AG09309 (cell line): ENCODE measurements around the gene JUNB.
A peak's percentile ranks its signal among the peaks of the same experiment; 100 is the strongest.

Experiments used
- DNase-seq: peaks from one replicate; pipeline ENCODE4 v3.0.0-alpha.2; 2010; ENCODE audit warnings: low read depth
- H3K4me3 ChIP-seq: 2 replicates; pipeline ENCODE4 v1.5.1; 2011; ENCODE audit warnings: mild to moderate bottlenecking, low read depth, low read length, moderate library complexity; ENCODE audit not compliant: control insufficient read depth
- CTCF ChIP-seq: IDR thresholded peaks from 2 replicates; pipeline ENCODE4 v1.5.1; 2011; ENCODE audit warnings: mild to moderate bottlenecking, low read depth, low read length, inconsistent platforms; ENCODE audit not compliant: insufficient read depth, control insufficient read depth; ENCODE audit errors: missing control alignments

The JUNB gene

GRCh38 chr19:12782174-12782423 is 9.2 kb upstream of the JUNB start:
- DNase-seq: no peak
- TF ChIP-seq CTCF: no peak
- H3K4me3 ChIP-seq: peak overlapping the region; percentile 44

GRCh38 chr19:12782424-12783290 is 8.6 kb upstream of the JUNB start:
- TF ChIP-seq CTCF: no peak
- no peak for DNase-seq
- H3K4me3 ChIP-seq: peak overlapping the region; percentile 44

GRCh38 chr19:12783291-12783848 is 7.9 kb upstream of the JUNB start:
- H3K4me3 ChIP-seq: no peak overlapping the region; the same call in 1 of the 2 replicates
- TF ChIP-seq CTCF: no peak
- no peak for DNase-seq

- no peak overlapping the region for H3K4me3 ChIP-seq
- no peak for DNase-seq
- no peak for TF ChIP-seq CTCF
These were observed 7.4 kb upstream of the JUNB start for GRCh38 chr19:12783849-12784393.

GRCh38 chr19:12784394-12784870 is 6.9 kb upstream of the JUNB start:
- H3K4me3 ChIP-seq: no peak overlapping the region
- DNase-seq: no peak
- no peak for TF ChIP-seq CTCF

GRCh38 chr19:12784871-12785430 is 6.3 kb upstream of the JUNB start:
- TF ChIP-seq CTCF: no peak
- H3K4me3 ChIP-seq: no peak overlapping the region
- DNase-seq: no peak
